ENCODE measurements around the gene COL9A3. TPM values are rescaled to one million over a fixed set of nuclear protein-coding genes. Genes with fewer than 3 reads are reported as not detected.

COL9A3 gene
- polyA plus RNA-seq, 1 experiment: 0.98 TPM

GRCh38 chr20:62813588-62813987 lies 3.3 kb upstream of the COL9A3 start:
- Histone ChIP-seq H3K9me3 (ENCODE audit: control insufficient read depth, insufficient read depth, low read length) (no peaks in the 10 kb centered on the region; the same call in 1 of the 2 replicates), H3K27ac (ENCODE audit: low read depth, low read length) (no peak overlapping the region), H3K27me3 (ENCODE audit: control insufficient read depth, insufficient read depth, low read length) (peaks cover 22% of the 10 kb centered on the region), H3K4me3 (ENCODE audit: low read depth, low read length) (no peak overlapping the region)
- ChIA-PET POLR2A (no interaction called here), CTCF (no interaction called here)
- TF ChIP-seq, protein P1, sequence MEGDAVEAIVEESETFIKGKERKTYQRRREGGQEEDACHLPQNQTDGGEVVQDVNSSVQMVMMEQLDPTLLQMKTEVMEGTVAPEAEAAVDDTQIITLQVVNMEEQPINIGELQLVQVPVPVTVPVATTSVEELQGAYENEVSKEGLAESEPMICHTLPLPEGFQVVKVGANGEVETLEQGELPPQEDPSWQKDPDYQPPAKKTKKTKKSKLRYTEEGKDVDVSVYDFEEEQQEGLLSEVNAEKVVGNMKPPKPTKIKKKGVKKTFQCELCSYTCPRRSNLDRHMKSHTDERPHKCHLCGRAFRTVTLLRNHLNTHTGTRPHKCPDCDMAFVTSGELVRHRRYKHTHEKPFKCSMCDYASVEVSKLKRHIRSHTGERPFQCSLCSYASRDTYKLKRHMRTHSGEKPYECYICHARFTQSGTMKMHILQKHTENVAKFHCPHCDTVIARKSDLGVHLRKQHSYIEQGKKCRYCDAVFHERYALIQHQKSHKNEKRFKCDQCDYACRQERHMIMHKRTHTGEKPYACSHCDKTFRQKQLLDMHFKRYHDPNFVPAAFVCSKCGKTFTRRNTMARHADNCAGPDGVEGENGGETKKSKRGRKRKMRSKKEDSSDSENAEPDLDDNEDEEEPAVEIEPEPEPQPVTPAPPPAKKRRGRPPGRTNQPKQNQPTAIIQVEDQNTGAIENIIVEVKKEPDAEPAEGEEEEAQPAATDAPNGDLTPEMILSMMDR (IDR thresholded peaks at IDR 0.05; ENCODE audit: low read depth, low read length): no peak
- DNase-seq (ENCODE audit: low read depth, low spot score): no peak

DNA sequence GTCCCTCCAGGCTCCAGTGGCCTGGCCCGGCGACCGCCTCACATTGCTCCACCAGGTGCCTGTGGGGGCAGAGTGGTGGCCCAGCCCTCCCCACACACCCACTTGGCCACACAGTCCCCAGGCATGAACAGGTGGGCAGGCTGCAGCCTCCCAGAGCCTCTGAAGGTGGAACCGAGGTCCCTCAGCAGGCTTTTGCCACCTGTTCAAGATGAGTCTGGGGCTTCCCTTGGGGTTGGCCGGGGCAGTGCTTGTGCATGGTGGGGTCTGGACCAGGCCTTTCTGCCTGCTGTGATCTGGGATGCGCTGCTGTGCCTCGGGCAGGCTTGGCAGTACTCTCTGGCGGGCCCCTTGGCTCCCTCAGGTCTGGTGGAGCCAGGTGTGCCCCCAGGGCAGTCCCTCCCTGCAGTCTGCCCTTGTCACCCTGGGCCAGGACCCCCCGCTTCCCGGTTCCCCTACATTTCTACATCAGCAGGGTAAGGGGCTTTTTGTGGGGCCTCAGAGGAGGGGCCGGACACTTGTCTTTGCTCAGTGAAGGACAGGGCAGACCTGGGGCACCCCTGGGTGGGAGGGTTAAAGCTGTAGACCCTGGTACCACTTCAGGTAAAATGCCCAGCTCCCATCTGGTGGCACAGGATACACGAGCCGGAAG lies 2.7 kb upstream of the COL9A3 start:
- CTCF ChIA-PET: no interaction called here
- Histone ChIP-seq H3K4me3 (ENCODE audit: low read depth, low read length) (no peak overlapping the region), H3K9me3 (ENCODE audit: control insufficient read depth, insufficient read depth, low read length) (no peaks in the 10 kb centered on the region; the same call in 1 of the 2 replicates), H3K27me3 (ENCODE audit: control insufficient read depth, insufficient read depth, low read length) (peaks cover 22% of the 10 kb centered on the region), H3K27ac (ENCODE audit: low read depth, low read length) (no peak overlapping the region)
- POLR2A ChIA-PET: no interaction called here
- no peak for DNase-seq (ENCODE audit: low read depth, low spot score)
- TF ChIP-seq, protein P1 (IDR thresholded peaks at IDR 0.05; ENCODE audit: low read depth, low read length): no peak

DNA sequence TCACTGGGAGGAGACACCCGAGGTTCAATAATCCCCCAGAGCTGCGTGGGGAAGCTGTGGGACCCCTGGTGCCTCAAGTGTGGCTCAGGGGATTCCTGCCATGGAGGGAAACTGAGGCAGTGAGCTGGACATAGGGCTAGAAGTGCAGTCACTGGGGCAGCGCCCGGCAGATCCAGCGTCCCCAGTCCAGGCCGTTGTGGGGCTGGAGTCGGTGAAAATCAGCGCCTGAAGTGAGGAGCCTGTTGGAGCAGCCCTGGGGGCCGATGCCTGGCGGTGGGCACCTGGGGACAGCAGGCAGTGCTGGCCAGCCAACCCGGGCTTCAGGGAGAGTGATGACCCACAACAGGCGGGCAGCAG lies 2.2 kb upstream of the COL9A3 start:
- TF ChIP-seq, protein P1 (IDR thresholded peaks at IDR 0.05; ENCODE audit: low read depth, low read length): no peak
- POLR2A ChIA-PET: interaction anchor here (1.0 kb wide), 1 partner anchor 18 kb away, joined by 3 read pairs; the partner anchor contains the start of gene MRGBP
- DNase-seq (ENCODE audit: low read depth, low spot score): no peak
- no peak overlapping the region for H3K4me3 ChIP-seq (ENCODE audit: low read depth, low read length)
- CTCF ChIA-PET: no interaction called here
- no peak overlapping the region for H3K27ac ChIP-seq (ENCODE audit: low read depth, low read length)
- no peaks in the 10 kb centered on the region; the same call in 1 of the 2 replicates for H3K9me3 ChIP-seq (ENCODE audit: control insufficient read depth, insufficient read depth, low read length)
- peaks cover 22% of the 10 kb centered on the region for H3K27me3 ChIP-seq (ENCODE audit: control insufficient read depth, insufficient read depth, low read length)

DNA sequence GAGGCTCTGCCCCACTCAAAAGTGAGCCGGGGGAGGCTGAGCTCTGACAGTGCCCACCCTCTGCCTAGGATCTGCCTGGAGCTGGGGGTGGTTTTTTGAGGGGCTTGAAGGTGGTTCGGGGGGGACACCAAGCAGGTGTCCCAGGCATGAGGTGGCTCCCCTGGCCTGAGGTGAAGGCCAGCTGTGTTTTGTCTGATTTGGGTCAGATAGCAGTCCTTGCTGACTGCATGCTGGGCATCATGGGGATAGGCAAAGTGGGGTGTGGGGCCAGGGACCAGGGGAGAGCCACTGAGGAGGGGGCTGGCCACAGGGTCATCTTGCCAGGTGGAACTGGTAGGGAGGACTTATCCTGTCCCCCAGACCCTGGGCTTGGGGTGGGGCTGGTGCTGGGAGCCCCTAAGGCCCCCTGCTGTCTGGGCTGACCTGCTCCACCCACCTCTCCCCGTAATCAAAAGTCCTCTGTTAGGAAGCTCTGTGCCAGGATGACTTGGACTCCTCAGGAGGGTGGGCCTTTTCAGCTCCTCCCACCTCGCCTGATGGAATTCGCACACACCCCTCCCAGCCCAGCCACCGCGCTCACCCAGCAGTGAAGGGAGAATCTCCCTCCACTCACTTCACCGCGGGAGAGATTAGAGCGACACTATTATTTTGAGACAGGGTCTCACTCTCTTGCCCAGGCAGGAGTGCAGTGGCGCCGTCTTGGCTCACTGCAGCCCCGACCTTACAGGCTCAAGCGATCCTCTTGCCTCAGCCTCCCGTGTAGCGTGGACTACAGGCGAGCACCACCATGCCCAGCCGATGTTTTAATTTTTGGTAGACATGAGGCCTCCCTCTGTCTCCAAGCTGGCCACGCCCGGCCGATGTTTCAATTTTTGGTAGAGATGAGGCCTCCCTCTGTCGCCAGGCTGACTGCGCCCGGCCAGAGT lies 1.5 kb upstream of the COL9A3 start:
- DNase-seq (ENCODE audit: low read depth, low spot score): no peak
- TF ChIP-seq, protein P1 (IDR thresholded peaks at IDR 0.05; ENCODE audit: low read depth, low read length): no peak
- no peaks in the 10 kb centered on the region; the same call in 1 of the 2 replicates for H3K9me3 ChIP-seq (ENCODE audit: control insufficient read depth, insufficient read depth, low read length)
- POLR2A ChIA-PET: interaction anchor here (1.0 kb wide), 1 partner anchor 19 kb away, joined by 3 read pairs; the partner anchor contains the start of gene MRGBP
- CTCF ChIA-PET: interaction anchor here (0.8 kb wide), 1 partner anchor 72 kb away, joined by 3 read pairs; no protein-coding TSS in a partner anchor
- H3K27ac ChIP-seq (ENCODE audit: low read depth, low read length): no peak overlapping the region
- H3K27me3 ChIP-seq (ENCODE audit: control insufficient read depth, insufficient read depth, low read length): peaks cover 22% of the 10 kb centered on the region
- no peak overlapping the region for H3K4me3 ChIP-seq (ENCODE audit: low read depth, low read length)
